ENCODE measurements around the gene MT1M.

The MT1M gene

DNA sequence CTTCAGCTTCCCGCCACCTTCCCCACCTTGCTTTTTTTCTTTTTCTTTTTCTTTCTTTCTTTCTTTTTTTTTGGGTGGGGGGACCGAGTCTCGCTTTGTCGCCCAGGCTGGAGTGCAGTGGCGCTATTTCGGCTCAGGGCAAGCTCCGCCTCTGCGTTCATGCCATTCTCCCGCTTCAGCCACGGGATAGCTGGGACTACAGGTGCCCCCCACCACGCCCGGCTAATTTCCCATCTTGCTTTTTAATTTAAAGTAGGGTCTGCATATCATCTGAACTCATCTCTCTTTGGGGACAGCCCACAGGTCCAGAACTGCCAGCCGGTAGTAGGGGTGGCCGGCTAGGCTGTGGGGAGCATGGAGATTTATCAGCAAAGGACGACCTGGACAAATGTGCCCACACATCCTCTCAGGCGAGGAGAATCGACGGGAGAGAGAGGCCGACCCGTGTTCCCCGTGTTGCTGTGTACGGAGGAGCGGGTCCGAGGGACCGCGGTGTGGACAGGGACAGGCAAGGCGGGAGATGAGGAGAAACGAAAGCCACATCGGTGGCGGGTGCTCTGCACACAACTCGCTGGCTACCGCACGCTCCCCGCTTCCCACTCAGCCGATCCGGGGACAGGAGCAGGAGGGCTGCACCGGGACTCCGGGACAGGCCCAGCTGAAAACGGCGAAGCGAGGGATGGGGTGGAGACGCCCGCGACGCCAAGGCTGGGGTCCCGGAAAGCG lies 2.4 kb downstream of the MT1M start:
- FAIRE-seq (no peak), DNase-seq (ENCODE audit: insufficient read length, low spot score) (no peak)
- no peak for TF ChIP-seq POU2F2 (IDR thresholded peaks at IDR 0.05; ENCODE audit: low read depth, low read length)
- TF ChIP-seq POLR2A (IDR thresholded peaks at IDR 0.05; ENCODE audit: low read depth, low read length) = no peak
- no peak for TF ChIP-seq POLR2AphosphoS5 (IDR thresholded peaks at IDR 0.05; ENCODE audit: low read depth, low read length)
- no peak for TF ChIP-seq SPI1 (IDR thresholded peaks at IDR 0.05; ENCODE audit: low read depth, low read length)
- TF ChIP-seq TAF1 (IDR thresholded peaks at IDR 0.05; ENCODE audit: low read depth, low read length) = no peak
- no peak for TF ChIP-seq PAX5 (IDR thresholded peaks at IDR 0.05; ENCODE audit: insufficient read depth, low read length, severe bottlenecking)

- DNase-seq (ENCODE audit: insufficient read length, low spot score) (no peak), FAIRE-seq (no peak)
- TF ChIP-seq PAX5 (IDR thresholded peaks at IDR 0.05; ENCODE audit: insufficient read depth, low read length, severe bottlenecking) (no peak), POU2F2 (IDR thresholded peaks at IDR 0.05; ENCODE audit: low read depth, low read length) (no peak), POLR2AphosphoS5 (IDR thresholded peaks at IDR 0.05; ENCODE audit: low read depth, low read length) (no peak), TAF1 (IDR thresholded peaks at IDR 0.05; ENCODE audit: low read depth, low read length) (no peak), SPI1 (IDR thresholded peaks at IDR 0.05; ENCODE audit: low read depth, low read length) (no peak)
Observed at GRCh38 chr16:56635441-56635967, 3.0 kb downstream of the MT1M start.

- no peak for TF ChIP-seq SPI1 (IDR thresholded peaks at IDR 0.05; ENCODE audit: low read depth, low read length)
- no peak for TF ChIP-seq POLR2AphosphoS5 (IDR thresholded peaks at IDR 0.05; ENCODE audit: low read depth, low read length)
- no peak for TF ChIP-seq TAF1 (IDR thresholded peaks at IDR 0.05; ENCODE audit: low read depth, low read length)
- no peak for TF ChIP-seq POU2F2 (IDR thresholded peaks at IDR 0.05; ENCODE audit: low read depth, low read length)
- no peak for TF ChIP-seq PAX5 (IDR thresholded peaks at IDR 0.05; ENCODE audit: insufficient read depth, low read length, severe bottlenecking)
- no peak for TF ChIP-seq POLR2A (IDR thresholded peaks at IDR 0.05; ENCODE audit: low read depth, low read length)
- no peak for DNase-seq (ENCODE audit: insufficient read length, low spot score)
Observed at GRCh38 chr16:56636616-56637413, 4.4 kb downstream of the MT1M start.

GRCh38 chr16:56637814-56638750 lies 5.6 kb downstream of the MT1M start, which contains the start of gene MT1A:
Gene MT1A, plus strand, starts transcription at chr16:56638666. Its CDS starts 73 bp downstream, at chr16:56638739.
- no peak for DNase-seq (ENCODE audit: insufficient read length, low spot score)
- FAIRE-seq = no peak
- TF ChIP-seq POLR2AphosphoS5 (IDR thresholded peaks at IDR 0.05; ENCODE audit: low read depth, low read length) (no peak), PAX5 (IDR thresholded peaks at IDR 0.05; ENCODE audit: insufficient read depth, low read length, severe bottlenecking) (no peak), POU2F2 (IDR thresholded peaks at IDR 0.05; ENCODE audit: low read depth, low read length) (no peak), TAF1 (IDR thresholded peaks at IDR 0.05; ENCODE audit: low read depth, low read length) (no peak), SPI1 (IDR thresholded peaks at IDR 0.05; ENCODE audit: low read depth, low read length) (no peak), POLR2A (IDR thresholded peaks at IDR 0.05; ENCODE audit: low read depth, low read length) (no peak)

More at GRCh38 chr16:56636616-56637413, 4.4 kb downstream of the MT1M start:
- FAIRE-seq = no peak

- FAIRE-seq = no peak
- TF ChIP-seq POLR2A (IDR thresholded peaks at IDR 0.05; ENCODE audit: low read depth, low read length) (no peak), SPI1 (IDR thresholded peaks at IDR 0.05; ENCODE audit: low read depth, low read length) (no peak), POLR2AphosphoS5 (IDR thresholded peaks at IDR 0.05; ENCODE audit: low read depth, low read length) (no peak), POU2F2 (IDR thresholded peaks at IDR 0.05; ENCODE audit: low read depth, low read length) (no peak), TAF1 (IDR thresholded peaks at IDR 0.05; ENCODE audit: low read depth, low read length) (no peak), PAX5 (IDR thresholded peaks at IDR 0.05; ENCODE audit: insufficient read depth, low read length, severe bottlenecking) (no peak)
- DNase-seq (ENCODE audit: insufficient read length, low spot score) = no peak
Observed at GRCh38 chr16:56639045-56639444, 6.6 kb downstream of the MT1M start.

- FAIRE-seq (no peak), DNase-seq (ENCODE audit: insufficient read length, low spot score) (no peak)
- TF ChIP-seq POLR2AphosphoS5 (IDR thresholded peaks at IDR 0.05; ENCODE audit: low read depth, low read length) = no peak
- no peak for TF ChIP-seq PAX5 (IDR thresholded peaks at IDR 0.05; ENCODE audit: insufficient read depth, low read length, severe bottlenecking)
- TF ChIP-seq TAF1 (IDR thresholded peaks at IDR 0.05; ENCODE audit: low read depth, low read length) = no peak
- TF ChIP-seq SPI1 (IDR thresholded peaks at IDR 0.05; ENCODE audit: low read depth, low read length) = no peak
- no peak for TF ChIP-seq POLR2A (IDR thresholded peaks at IDR 0.05; ENCODE audit: low read depth, low read length)
- no peak for TF ChIP-seq POU2F2 (IDR thresholded peaks at IDR 0.05; ENCODE audit: low read depth, low read length)
Observed at GRCh38 chr16:56640076-56640475, 7.6 kb downstream of the MT1M start.

- FAIRE-seq = no peak
- no peak for DNase-seq (ENCODE audit: insufficient read length, low spot score)
- TF ChIP-seq POLR2A (IDR thresholded peaks at IDR 0.05; ENCODE audit: low read depth, low read length) = no peak
- TF ChIP-seq SPI1 (IDR thresholded peaks at IDR 0.05; ENCODE audit: low read depth, low read length) = no peak
- TF ChIP-seq PAX5 (IDR thresholded peaks at IDR 0.05; ENCODE audit: insufficient read depth, low read length, severe bottlenecking) = no peak
Observed at GRCh38 chr16:56641166-56641565, 8.7 kb downstream of the MT1M start.

GRCh38 chr16:56643080-56643778 lies 10.8 kb downstream of the MT1M start:
- no peak for FAIRE-seq
- TF ChIP-seq PAX5 (IDR thresholded peaks at IDR 0.05; ENCODE audit: insufficient read depth, low read length, severe bottlenecking) (no peak), SPI1 (IDR thresholded peaks at IDR 0.05; ENCODE audit: low read depth, low read length) (no peak), POU2F2 (IDR thresholded peaks at IDR 0.05; ENCODE audit: low read depth, low read length) (no peak), POLR2A (IDR thresholded peaks at IDR 0.05; ENCODE audit: low read depth, low read length) (no peak), TAF1 (IDR thresholded peaks at IDR 0.05; ENCODE audit: low read depth, low read length) (no peak), POLR2AphosphoS5 (IDR thresholded peaks at IDR 0.05; ENCODE audit: low read depth, low read length) (no peak)
- no peak for DNase-seq (ENCODE audit: insufficient read length, low spot score)

Data from GM12891 (cell line).